A549 treated with AZD9567 at 1 μM for 4 hours (cell line): ENCODE data around the gene AMFR. TPM values are rescaled to one million over a fixed set of nuclear protein-coding genes. Genes with fewer than 3 reads are reported as not detected.

Experiments
- total RNA-seq: library from RNA; stranded (reverse); fragments of 200-300 nt; extraction: Qiagen RNA extraction; gene quantifications from 5 replicates; pipeline ENCODE4 v1.2.3, GENCODE V29; 2022; ENCODE audit not compliant: insufficient read depth

Gene AMFR
- total RNA-seq, result 64.9 to 107 TPM (median 65.4 TPM) in 5 replicates

DNA sequence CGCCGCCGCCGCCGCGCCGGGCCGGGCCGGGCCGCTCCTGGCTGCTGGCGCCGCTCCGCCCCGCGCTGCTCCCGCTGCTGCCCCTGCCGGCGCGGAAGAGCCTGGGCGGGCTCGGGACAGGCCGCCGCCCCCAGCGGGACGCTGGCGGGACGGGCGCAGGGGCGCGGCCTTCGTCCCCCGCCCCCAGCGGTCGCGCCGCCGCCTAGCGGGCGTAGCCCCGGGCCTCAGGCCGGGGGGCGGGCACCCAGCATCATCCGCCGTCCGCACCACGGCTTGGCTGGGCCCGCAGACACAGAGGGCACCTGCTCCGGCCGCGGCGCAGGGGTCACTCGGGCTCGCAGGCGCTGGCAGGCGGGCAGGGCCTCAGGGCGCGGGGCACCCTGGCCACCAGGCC lies at the start of gene AMFR:
AMFR (minus strand) TSS at position 107 of the 394 bp plus-strand sequence. CDS start 218 bp downstream, outside the sequence.

GRCh38 chr16:56450986-56451752 lies 25.8 kb upstream of the AMFR start, which contains the start of the genes NUDT21 and OGFOD1:
Gene NUDT21 (minus strand): TSS chr16:56451332. CDS start chr16:56451202, 130 bp downstream.
Gene OGFOD1 (plus strand): TSS chr16:56451554. CDS start chr16:56451613, 59 bp downstream.

Other genes with a start within 250 kb of the AMFR start
- gene GNAO1, start 234.1 kb downstream of the AMFR start, total RNA-seq, result 0.27 to 0.64 TPM (median 0.45 TPM) in 4 of 5 replicates, not detected in the other
- gene NUDT21, start 25.8 kb upstream of the AMFR start, total RNA-seq, result 110 to 117 TPM (median 114 TPM) in 5 replicates
- 79.0 to 119 TPM (median 82.4 TPM) in 5 replicates for gene OGFOD1, start 26.0 kb upstream of the AMFR start, total RNA-seq
- 17.4 to 38.4 TPM (median 22.4 TPM) in 5 replicates for gene BBS2, start 94.5 kb upstream of the AMFR start, total RNA-seq
- gene MT4, start 139.5 kb upstream of the AMFR start, total RNA-seq, result not detected in 5 replicates
- gene MT3, start 164.0 kb upstream of the AMFR start, total RNA-seq, result 0.26 to 0.54 TPM (median 0.35 TPM) in 4 of 5 replicates, not detected in the other
- 1,956 to 3,217 TPM (median 2,438 TPM) in 5 replicates for gene MT2A, start 183.0 kb upstream of the AMFR start, total RNA-seq
- gene MT1E, start 200.2 kb upstream of the AMFR start, total RNA-seq, result not detected in 5 replicates
- not detected in 5 replicates for gene MT1M, start 207.1 kb upstream of the AMFR start, total RNA-seq
- gene MT1A, start 213.1 kb upstream of the AMFR start, total RNA-seq, result 21.9 to 36.1 TPM (median 25.8 TPM) in 5 replicates
- gene MT1B, start 226.3 kb upstream of the AMFR start, total RNA-seq, result 0.31 to 0.54 TPM in 2 of 5 replicates, not detected in the others
- gene MT1F, start 232.4 kb upstream of the AMFR start, total RNA-seq, result 14.6 to 24.5 TPM (median 17.7 TPM) in 5 replicates
- gene MT1G, start 242.5 kb upstream of the AMFR start, total RNA-seq, result 0.29 TPM in 1 of 5 replicates, not detected in the others
- gene MT1H, start 244.3 kb upstream of the AMFR start, total RNA-seq, result not detected in 5 replicates